ENCODE results near the gene RTN4RL1. TPM values are rescaled to one million over a fixed set of nuclear protein-coding genes. Genes with fewer than 3 reads are reported as not detected.

The RTN4RL1 gene
- total RNA-seq, 2 donors from 2014 or later, result 0.09 TPM; not detected in 1

- no peaks in the 10 kb centered on the region for H3K9me3 Mint-ChIP-seq
- H3K4me3 Mint-ChIP-seq, result no peak overlapping the region
- H3K4me1 Mint-ChIP-seq, result no peaks in the 10 kb centered on the region
- H3K36me3 Mint-ChIP-seq (ENCODE audit: low read depth), result no peaks in the 10 kb centered on the region
- no peak overlapping the region for H3K27ac Mint-ChIP-seq
- ATAC-seq (replicated peaks), result no peak
- no peaks in the 10 kb centered on the region for H3K27me3 Mint-ChIP-seq
Observed at GRCh38 chr17:1961189-1961588, 63.9 kb downstream of the RTN4RL1 start.

GRCh38 chr17:1960545-1960912, 64.6 kb downstream of the RTN4RL1 start:
- no peaks in the 10 kb centered on the region for H3K36me3 Mint-ChIP-seq (ENCODE audit: low read depth)
- H3K27me3 Mint-ChIP-seq, result no peaks in the 10 kb centered on the region
- no peak for ATAC-seq (replicated peaks)
- no peak overlapping the region for H3K27ac Mint-ChIP-seq
- H3K4me3 Mint-ChIP-seq, result no peak overlapping the region
- no peaks in the 10 kb centered on the region for H3K4me1 Mint-ChIP-seq
- H3K9me3 Mint-ChIP-seq, result no peaks in the 10 kb centered on the region

GRCh38 chr17:1959871-1960544, 65.1 kb downstream of the RTN4RL1 start:
- Mint-ChIP-seq H3K36me3 (ENCODE audit: low read depth) (no peaks in the 10 kb centered on the region), H3K27ac (no peak overlapping the region), H3K9me3 (no peaks in the 10 kb centered on the region), H3K4me1 (no peaks in the 10 kb centered on the region), H3K4me3 (no peak overlapping the region), H3K27me3 (no peaks in the 10 kb centered on the region)
- no peak for ATAC-seq (replicated peaks)

GRCh38 chr17:1958134-1958881, 66.8 kb downstream of the RTN4RL1 start:
- H3K4me1 Mint-ChIP-seq, result no peaks in the 10 kb centered on the region
- no peaks in the 10 kb centered on the region for H3K9me3 Mint-ChIP-seq
- H3K4me3 Mint-ChIP-seq, result no peak overlapping the region
- no peaks in the 10 kb centered on the region for H3K36me3 Mint-ChIP-seq (ENCODE audit: low read depth)
- H3K27me3 Mint-ChIP-seq, result no peaks in the 10 kb centered on the region
- H3K27ac Mint-ChIP-seq, result no peak overlapping the region
- no peak for ATAC-seq (replicated peaks)

GRCh38 chr17:1957037-1957436, 68.1 kb downstream of the RTN4RL1 start:
- no peak for ATAC-seq (replicated peaks)
- H3K36me3 Mint-ChIP-seq (ENCODE audit: low read depth), result no peaks in the 10 kb centered on the region
- no peaks in the 10 kb centered on the region for H3K4me1 Mint-ChIP-seq
- no peak overlapping the region for H3K4me3 Mint-ChIP-seq
- no peak overlapping the region for H3K27ac Mint-ChIP-seq
- no peaks in the 10 kb centered on the region for H3K9me3 Mint-ChIP-seq
- no peaks in the 10 kb centered on the region for H3K27me3 Mint-ChIP-seq

GRCh38 chr17:1956134-1956533, 69.0 kb downstream of the RTN4RL1 start:
- H3K27me3 Mint-ChIP-seq, result no peaks in the 10 kb centered on the region

GRCh38 chr17:1953831-1954230, 71.3 kb downstream of the RTN4RL1 start:
- no peaks in the 10 kb centered on the region for H3K9me3 Mint-ChIP-seq
- no peak overlapping the region for H3K27ac Mint-ChIP-seq
- ATAC-seq (replicated peaks), result no peak
- no peaks in the 10 kb centered on the region for H3K36me3 Mint-ChIP-seq (ENCODE audit: low read depth)
- no peak overlapping the region for H3K4me3 Mint-ChIP-seq
- no peaks in the 10 kb centered on the region for H3K27me3 Mint-ChIP-seq
- no peaks in the 10 kb centered on the region for H3K4me1 Mint-ChIP-seq

More at GRCh38 chr17:1956134-1956533, 69.0 kb downstream of the RTN4RL1 start:
- Mint-ChIP-seq H3K27ac (no peak overlapping the region), H3K4me1 (no peaks in the 10 kb centered on the region), H3K9me3 (no peaks in the 10 kb centered on the region), H3K36me3 (ENCODE audit: low read depth) (no peaks in the 10 kb centered on the region), H3K4me3 (no peak overlapping the region)
- no peak for ATAC-seq (replicated peaks)

GRCh38 chr17:1951920-1952319, 73.2 kb downstream of the RTN4RL1 start:
- Mint-ChIP-seq H3K36me3 (ENCODE audit: low read depth) (no peaks in the 10 kb centered on the region), H3K27ac (no peak overlapping the region), H3K9me3 (no peaks in the 10 kb centered on the region), H3K4me3 (no peak overlapping the region), H3K4me1 (no peaks in the 10 kb centered on the region), H3K27me3 (no peaks in the 10 kb centered on the region)
- no peak for ATAC-seq (replicated peaks)

- no peak for ATAC-seq (replicated peaks)
- H3K4me1 Mint-ChIP-seq, result peaks cover 6% of the 10 kb centered on the region
- H3K27ac Mint-ChIP-seq, result no peak overlapping the region
- H3K36me3 Mint-ChIP-seq (ENCODE audit: low read depth), result no peaks in the 10 kb centered on the region
- H3K4me3 Mint-ChIP-seq, result no peak overlapping the region
- H3K27me3 Mint-ChIP-seq, result no peaks in the 10 kb centered on the region
- no peaks in the 10 kb centered on the region for H3K9me3 Mint-ChIP-seq
Observed at GRCh38 chr17:1949754-1950153, 75.4 kb downstream of the RTN4RL1 start.

- Mint-ChIP-seq H3K27ac (no peak overlapping the region), H3K9me3 (no peaks in the 10 kb centered on the region), H3K4me1 (peaks cover 6% of the 10 kb centered on the region), H3K4me3 (no peak overlapping the region), H3K36me3 (ENCODE audit: low read depth) (no peaks in the 10 kb centered on the region), H3K27me3 (no peaks in the 10 kb centered on the region)
- no peak for ATAC-seq (replicated peaks)
Observed at GRCh38 chr17:1948517-1948825, 76.7 kb downstream of the RTN4RL1 start.

GRCh38 chr17:1947743-1948516, 77.2 kb downstream of the RTN4RL1 start:
- no peak for ATAC-seq (replicated peaks)
- Mint-ChIP-seq H3K4me1 (peaks cover 6% of the 10 kb centered on the region), H3K36me3 (ENCODE audit: low read depth) (no peaks in the 10 kb centered on the region), H3K9me3 (no peaks in the 10 kb centered on the region), H3K4me3 (no peak overlapping the region), H3K27ac (no peak overlapping the region), H3K27me3 (no peaks in the 10 kb centered on the region)

- no peaks in the 10 kb centered on the region for H3K36me3 Mint-ChIP-seq (ENCODE audit: low read depth)
- ATAC-seq (replicated peaks), result no peak
- no peaks in the 10 kb centered on the region for H3K9me3 Mint-ChIP-seq
- no peaks in the 10 kb centered on the region for H3K27me3 Mint-ChIP-seq
- peaks cover 6% of the 10 kb centered on the region for H3K4me1 Mint-ChIP-seq
- H3K27ac Mint-ChIP-seq, result no peak overlapping the region
- H3K4me3 Mint-ChIP-seq, result no peak overlapping the region
Observed at GRCh38 chr17:1947229-1947742, 77.8 kb downstream of the RTN4RL1 start.

GRCh38 chr17:1946021-1946932, 78.9 kb downstream of the RTN4RL1 start:
- peaks cover 6% of the 10 kb centered on the region for H3K4me1 Mint-ChIP-seq
- H3K4me3 Mint-ChIP-seq, result no peak overlapping the region
- H3K36me3 Mint-ChIP-seq (ENCODE audit: low read depth), result no peaks in the 10 kb centered on the region
- no peak for ATAC-seq (replicated peaks)
- H3K27me3 Mint-ChIP-seq, result no peaks in the 10 kb centered on the region
- H3K9me3 Mint-ChIP-seq, result no peaks in the 10 kb centered on the region
- H3K27ac Mint-ChIP-seq, result no peak overlapping the region

GRCh38 chr17:1945621-1946020, 79.5 kb downstream of the RTN4RL1 start:
- peaks cover 6% of the 10 kb centered on the region for H3K4me1 Mint-ChIP-seq

More at GRCh38 chr17:1945621-1946020, 79.5 kb downstream of the RTN4RL1 start:
- H3K36me3 Mint-ChIP-seq (ENCODE audit: low read depth), result no peaks in the 10 kb centered on the region
- no peak for ATAC-seq (replicated peaks)
- no peak overlapping the region for H3K27ac Mint-ChIP-seq
- no peaks in the 10 kb centered on the region for H3K27me3 Mint-ChIP-seq
- no peaks in the 10 kb centered on the region for H3K9me3 Mint-ChIP-seq
- no peak overlapping the region for H3K4me3 Mint-ChIP-seq

Data from activated T-helper 17 cell treated with anti-CD3 and anti-CD28 coated beads, Interleukin-2, amount 50 U/mL, for 72 hours (primary cell).